Astrocyte of the cerebellum (primary cell): ENCODE measurements around the gene TMEM45B.
"Not testable (repeated sequence)": the region's sequence is repeated elsewhere in the genome, so short reads cannot be mapped to it uniquely, and the experiment has no call there.

ENCODE experiments used
- DNase-seq: peaks from one replicate; pipeline ENCODE4 v3.0.0-alpha.2; 2011; ENCODE audit warnings: low read depth
- H3K4me3 ChIP-seq: 2 replicates; pipeline ENCODE4 v1.5.1; 2011; ENCODE audit warnings: mild to moderate bottlenecking, low read depth, low read length, moderate library complexity
- CTCF ChIP-seq: IDR thresholded peaks from 2 replicates; pipeline ENCODE4 v1.5.1; 2012; ENCODE audit warnings: low read length, low read depth, moderate library complexity, mild to moderate bottlenecking; ENCODE audit errors: missing control alignments
- in situ Hi-C: cut with HindIII; loops from 2 replicates; pipeline ENCODE4 v1.10.0; 2017; ENCODE audit warnings: low sequenced_read_pairs

Gene TMEM45B

GRCh38 chr11:129778877-129779276 lies 36.8 kb upstream of the TMEM45B start:
- DNase-seq = no peak
- in situ Hi-C loops = no loop called here
- H3K4me3 ChIP-seq = no peak overlapping the region
- TF ChIP-seq CTCF = no peak

- no peak for TF ChIP-seq CTCF
- H3K4me3 ChIP-seq = no peak overlapping the region
- in situ Hi-C loops = no loop called here
Observed at GRCh38 chr11:129779342-129779741, 36.3 kb upstream of the TMEM45B start.

GRCh38 chr11:129785383-129786111 lies 30.1 kb upstream of the TMEM45B start:
- no peak overlapping the region for H3K4me3 ChIP-seq
- TF ChIP-seq CTCF = no peak
- DNase-seq = no peak
- in situ Hi-C loops = no loop called here

More at GRCh38 chr11:129779342-129779741, 36.3 kb upstream of the TMEM45B start:
- no peak for DNase-seq

- H3K4me3 ChIP-seq, DNase-seq, in situ Hi-C loops: not testable (repeated sequence)
Observed at GRCh38 chr11:129786112-129786416, 29.6 kb upstream of the TMEM45B start.

- in situ Hi-C loops = no loop called here
- no peak for TF ChIP-seq CTCF
- no peak for DNase-seq
- H3K4me3 ChIP-seq = no peak overlapping the region
Observed at GRCh38 chr11:129787532-129788155, 28.0 kb upstream of the TMEM45B start.

GRCh38 chr11:129788278-129788677 lies 27.4 kb upstream of the TMEM45B start:
- no peak for TF ChIP-seq CTCF
- H3K4me3 ChIP-seq = no peak overlapping the region
- in situ Hi-C loops = no loop called here
- DNase-seq = no peak

GRCh38 chr11:129790106-129790505 lies 25.5 kb upstream of the TMEM45B start:
- H3K4me3 ChIP-seq = no peak overlapping the region
- no peak for TF ChIP-seq CTCF
- no peak for DNase-seq
- in situ Hi-C loops = no loop called here
